Suprapubic skin (tissue), 3 donors: ENCODE measurements around the gene C5orf63.

ENCODE experiments used
- POLR2AphosphoS5 ChIP-seq, 3 donors: sonication (generic); formaldehyde crosslinking; IDR thresholded peaks; one replicate each; pipeline ENCODE4 v1.6.1; 2017; ENCODE audit warnings: antibody characterized with exemption in 3 of 3
- TF ChIP-seq, protein P1 (sequence below), 2 donors: fragments of 200-600 bp in 1 of 2; fragments of 450-650 bp in 1 of 2; sonication (generic) in 1 of 2; IDR thresholded peaks; one replicate each; pipeline ENCODE4 v1.5.1; 2016 to 2019; ENCODE audit warnings: antibody characterized with exemption in 2 of 2, mild to moderate bottlenecking in 1 of 2, moderate library complexity in 1 of 2

DNA sequence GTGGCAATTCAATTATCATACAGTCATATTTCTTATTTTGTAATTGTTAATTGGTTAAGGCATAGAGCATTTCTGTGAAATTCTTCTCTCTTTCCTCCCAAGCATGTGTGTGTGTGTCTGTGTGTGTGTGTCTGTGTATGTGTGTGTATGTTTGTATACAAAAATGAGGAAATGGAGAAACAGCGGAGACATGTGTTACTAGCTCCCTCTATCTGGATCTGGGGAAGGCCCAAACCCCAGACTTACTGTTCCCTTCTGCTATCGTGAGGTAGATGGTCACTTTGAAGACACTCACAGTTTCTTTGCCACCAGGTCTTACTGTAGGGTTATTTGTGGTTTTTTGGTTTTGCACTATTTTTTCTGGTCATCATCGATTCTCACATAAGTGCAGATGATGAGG, 11.4 kb upstream of the C5orf63 start:
- TF ChIP-seq, protein P1, sequence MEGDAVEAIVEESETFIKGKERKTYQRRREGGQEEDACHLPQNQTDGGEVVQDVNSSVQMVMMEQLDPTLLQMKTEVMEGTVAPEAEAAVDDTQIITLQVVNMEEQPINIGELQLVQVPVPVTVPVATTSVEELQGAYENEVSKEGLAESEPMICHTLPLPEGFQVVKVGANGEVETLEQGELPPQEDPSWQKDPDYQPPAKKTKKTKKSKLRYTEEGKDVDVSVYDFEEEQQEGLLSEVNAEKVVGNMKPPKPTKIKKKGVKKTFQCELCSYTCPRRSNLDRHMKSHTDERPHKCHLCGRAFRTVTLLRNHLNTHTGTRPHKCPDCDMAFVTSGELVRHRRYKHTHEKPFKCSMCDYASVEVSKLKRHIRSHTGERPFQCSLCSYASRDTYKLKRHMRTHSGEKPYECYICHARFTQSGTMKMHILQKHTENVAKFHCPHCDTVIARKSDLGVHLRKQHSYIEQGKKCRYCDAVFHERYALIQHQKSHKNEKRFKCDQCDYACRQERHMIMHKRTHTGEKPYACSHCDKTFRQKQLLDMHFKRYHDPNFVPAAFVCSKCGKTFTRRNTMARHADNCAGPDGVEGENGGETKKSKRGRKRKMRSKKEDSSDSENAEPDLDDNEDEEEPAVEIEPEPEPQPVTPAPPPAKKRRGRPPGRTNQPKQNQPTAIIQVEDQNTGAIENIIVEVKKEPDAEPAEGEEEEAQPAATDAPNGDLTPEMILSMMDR (IDR thresholded peaks at IDR 0.05), result no peak
- TF ChIP-seq POLR2AphosphoS5 (IDR thresholded peaks at IDR 0.05), result no peak
